HL-60/S4 treated with phorbol 12-myristate 13-acetate at 8.2 ng/mL for 4 days and 3 days (cell line): ENCODE results near the gene AOX1.
"Not testable (repeated sequence)": the region's sequence is repeated elsewhere in the genome, so short reads cannot be mapped to it uniquely, and the experiment has no call there.

Source experiments
- in situ Hi-C: fragments of 300-500 bp; cut with MboI; formaldehyde crosslinking; loops from 2 replicates; pipeline ENCODE4 v1.15.0; 2022; ENCODE audit warnings: low sequenced_read_pairs

AOX1 gene

GRCh38 chr2:200600549-200601225, 14.9 kb downstream of the AOX1 start:
- in situ Hi-C loops, result no loop called here

DNA sequence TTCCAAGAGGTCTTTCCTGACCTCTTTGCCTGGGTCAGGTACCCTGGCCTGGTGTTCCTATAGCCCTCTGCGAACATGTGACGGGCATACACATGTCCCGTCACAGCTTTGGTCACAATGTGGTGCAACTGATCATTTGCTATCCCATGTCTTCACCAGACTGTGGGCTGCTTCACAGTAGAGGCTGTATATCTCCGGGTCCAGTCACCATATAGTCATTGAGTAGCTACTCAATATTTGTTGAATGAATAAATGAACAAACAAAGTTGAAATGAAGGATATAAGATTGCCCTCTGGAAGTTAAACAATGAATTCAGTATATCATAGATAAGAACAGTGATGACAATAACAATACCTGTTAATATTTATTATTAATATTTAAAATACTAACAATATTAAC, 16.8 kb downstream of the AOX1 start:
- in situ Hi-C loops, result no loop called here

GRCh38 chr2:200603972-200604371, 18.2 kb downstream of the AOX1 start:
- in situ Hi-C loops, result no loop called here

GRCh38 chr2:200604571-200605255, 18.9 kb downstream of the AOX1 start:
- in situ Hi-C loops, result no loop called here

DNA sequence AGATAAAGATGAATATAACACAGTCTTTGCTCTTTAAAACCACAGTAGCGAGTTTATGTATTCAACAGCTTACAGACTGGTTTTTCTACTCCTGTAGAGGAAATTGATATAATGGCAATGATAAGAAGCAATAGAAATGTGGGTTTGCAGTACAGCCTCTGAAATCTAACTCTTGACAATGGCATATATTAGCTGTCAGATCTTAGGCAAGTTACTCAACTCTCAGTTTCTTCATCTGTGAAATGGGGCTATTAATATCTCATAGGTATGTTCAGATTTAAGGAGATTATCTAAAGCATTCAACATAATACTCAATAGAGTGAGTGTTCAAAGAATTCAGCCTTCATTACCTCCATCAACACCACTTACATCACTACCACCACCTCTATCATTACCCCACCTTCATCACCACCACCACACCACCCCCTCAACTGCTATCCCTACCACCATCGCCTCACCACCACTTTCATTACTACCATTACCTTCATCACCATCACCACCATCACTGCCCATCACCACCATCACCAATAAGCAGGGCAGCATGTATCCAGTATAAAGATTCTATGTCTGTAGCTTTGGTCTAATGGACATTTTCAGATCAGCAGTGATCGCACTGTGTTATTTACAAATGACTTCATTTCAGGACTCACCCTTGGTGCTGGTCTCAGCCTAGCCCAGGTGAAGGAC, 22.7 kb downstream of the AOX1 start:
- in situ Hi-C loops, result no loop called here

GRCh38 chr2:200609028-200609614, 23.3 kb downstream of the AOX1 start:
- in situ Hi-C loops, result no loop called here

DNA sequence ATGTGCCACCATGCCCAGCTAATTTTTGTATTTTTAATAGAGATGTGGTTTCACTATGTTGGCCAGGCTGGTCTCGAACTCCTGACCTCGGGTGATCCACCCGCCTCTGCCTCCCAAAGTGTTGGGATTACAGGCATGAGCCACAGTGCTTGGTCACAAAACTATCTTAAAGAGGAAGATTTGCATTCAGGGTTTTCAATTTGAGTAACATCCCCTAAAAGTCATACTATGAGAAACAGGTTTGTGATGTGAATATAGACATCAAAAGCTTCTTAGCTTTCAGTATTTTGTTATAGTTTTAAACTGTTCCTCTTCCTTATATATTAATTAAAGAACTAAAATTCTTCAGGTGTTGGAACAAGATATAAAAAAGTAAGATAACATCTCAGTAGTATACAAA, 24.4 kb downstream of the AOX1 start:
- in situ Hi-C loops, result not testable (repeated sequence)

GRCh38 chr2:200613692-200614091, 27.9 kb downstream of the AOX1 start:
- in situ Hi-C loops, result no loop called here

GRCh38 chr2:200614249-200614648, 28.4 kb downstream of the AOX1 start:
- in situ Hi-C loops, result no loop called here

DNA sequence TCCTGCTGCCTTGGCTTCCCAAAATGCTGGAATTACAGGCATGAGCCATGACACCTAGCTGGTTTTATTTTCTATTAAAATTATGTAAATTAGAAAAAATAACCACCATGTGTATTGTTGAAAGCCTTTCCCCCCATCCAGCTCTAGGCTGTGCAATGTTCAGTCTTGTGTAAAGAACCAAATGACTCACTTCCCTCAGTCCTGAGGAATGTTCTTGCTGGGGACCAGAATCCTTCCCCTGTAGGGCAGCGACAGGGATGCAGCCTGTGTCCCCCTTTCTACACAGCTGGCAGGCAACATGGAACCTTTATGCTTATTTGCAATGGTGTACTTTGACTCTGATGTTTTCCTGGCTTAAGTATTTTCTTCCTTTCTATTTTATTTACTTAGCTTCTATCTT, 29.4 kb downstream of the AOX1 start:
- in situ Hi-C loops, result no loop called here

- in situ Hi-C loops, result no loop called here
Observed at GRCh38 chr2:200616193-200616592, 30.4 kb downstream of the AOX1 start.

DNA sequence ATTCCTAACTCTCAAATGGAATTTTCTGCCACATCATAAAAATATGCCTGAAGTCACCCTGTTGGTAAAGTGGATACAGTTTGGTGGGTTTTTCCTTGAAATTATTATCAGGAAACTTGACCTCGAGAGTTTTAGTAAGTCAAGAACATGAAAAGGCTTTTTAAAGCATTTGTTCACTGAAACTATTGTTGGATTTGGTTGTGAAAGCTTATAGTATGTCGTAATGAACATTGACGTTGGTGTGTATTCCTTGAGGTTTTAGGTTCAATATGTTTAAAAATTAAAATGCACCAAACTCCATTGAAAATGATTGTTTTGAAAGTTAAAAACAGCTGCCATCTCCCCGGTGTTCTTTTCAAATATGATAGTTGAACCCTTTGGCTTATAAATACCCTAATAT, 30.8 kb downstream of the AOX1 start:
- in situ Hi-C loops, result no loop called here

GRCh38 chr2:200617156-200618053, 31.6 kb downstream of the AOX1 start:
- in situ Hi-C loops, result no loop called here

- in situ Hi-C loops, result no loop called here
Observed at GRCh38 chr2:200618054-200618419, 32.2 kb downstream of the AOX1 start.

- in situ Hi-C loops, result no loop called here
Observed at GRCh38 chr2:200618590-200619021, 32.8 kb downstream of the AOX1 start.

GRCh38 chr2:200619279-200619678, 33.5 kb downstream of the AOX1 start:
- in situ Hi-C loops, result no loop called here

- in situ Hi-C loops, result no loop called here
Observed at GRCh38 chr2:200620606-200621390, 35.0 kb downstream of the AOX1 start.

DNA sequence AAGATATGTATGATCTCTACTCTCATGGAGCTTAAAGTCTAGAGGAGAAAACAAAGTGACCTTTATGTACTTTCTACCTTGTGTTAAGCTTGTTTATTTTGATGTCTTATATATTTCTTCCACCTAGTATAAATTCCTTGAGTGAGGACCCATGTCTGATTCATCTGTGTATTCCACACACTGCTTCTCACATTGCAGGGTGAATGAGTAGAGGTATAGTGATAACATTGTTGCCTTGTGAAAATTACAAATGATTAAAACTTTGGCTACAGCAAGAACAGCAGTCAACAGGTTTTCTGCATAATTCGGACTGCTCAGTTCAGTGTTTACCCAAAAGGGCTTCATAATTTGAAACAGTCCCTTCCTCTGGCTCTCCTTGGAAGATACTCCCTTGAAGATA, 36.3 kb downstream of the AOX1 start:
- in situ Hi-C loops, result no loop called here

GRCh38 chr2:200624026-200624425, 38.2 kb downstream of the AOX1 start:
- in situ Hi-C loops, result no loop called here

DNA sequence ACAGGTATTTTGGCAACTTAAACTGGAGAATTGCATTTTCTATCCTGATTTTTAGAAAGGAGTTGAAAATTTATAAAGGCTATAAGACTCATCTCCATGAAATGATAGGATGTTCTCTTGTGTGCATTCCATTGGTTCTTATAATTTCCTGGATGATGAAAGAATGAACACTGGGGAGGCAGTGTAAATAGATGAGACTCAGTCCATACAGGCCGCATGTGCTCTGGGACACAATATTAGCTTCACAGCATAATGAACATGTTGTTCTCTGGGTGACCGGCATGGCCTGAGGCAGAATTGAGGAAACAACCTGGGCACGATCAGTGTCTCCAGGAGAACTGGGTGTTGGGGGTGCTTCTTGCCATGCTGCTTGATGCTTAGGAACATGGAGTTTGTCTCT, 38.8 kb downstream of the AOX1 start:
- in situ Hi-C loops, result no loop called here
